ENCODE data around the gene CBFA2T2. TPM values are rescaled to one million over a fixed set of nuclear protein-coding genes. Genes with fewer than 3 reads are reported as not detected.

Gene CBFA2T2
- total and polyA plus RNA-seq, 2 of the 4 experiments (the other 2 are of a cell fraction) = 3.8 to 6.2 TPM

GRCh38 chr20:33602826-33603590 is 113.1 kb downstream of the CBFA2T2 start:
- H4K5ac ChIP-seq (ENCODE audit: low read depth, low read length) = no peak overlapping the region
- intact Hi-C loops (cut with micrococcal nuclease) = no loop called here
- no peak overlapping the region for H2AFZ ChIP-seq (replicated peaks; ENCODE audit: low read length, poor library complexity)
- no peak overlapping the region for H2AK5ac ChIP-seq (ENCODE audit: low read depth, low read length)
- DNase-seq = peak; percentile 50
- H3K14ac ChIP-seq (replicated peaks; ENCODE audit: low read depth, low read length) = no peak overlapping the region
- no peak overlapping the region for H4K8ac ChIP-seq (ENCODE audit: low read depth in 2 of 2, low read length in 2 of 2)
- ATAC-seq (ENCODE audit: low read depth) = no peak
- H3K79me1 ChIP-seq (ENCODE audit: low read depth in 1 of 2, low read length in 2 of 2) = peaks cover 3 to 5% of the 10 kb centered on the region in 2 experiments; a peak in 2 of 4 replicates
- no peak overlapping the region for H3K56ac ChIP-seq (ENCODE audit: extremely low read depth, insufficient read depth, low read length)
- dilution Hi-C loops (cut with HindIII; ENCODE audit: low sequenced_read_pairs, unreplicated experiment) = no loop called here
- POLR2A ChIA-PET (ENCODE audit: unreplicated experiment) = interaction anchor here (0.6 kb wide), 1 partner anchor 11 kb away, joined by 9 read pairs; no protein-coding TSS in a partner anchor
- H4K91ac ChIP-seq (ENCODE audit: insufficient read depth, low read depth, low read length) = no peak overlapping the region
- H3K36me3 ChIP-seq (ENCODE audit: control insufficient read depth, insufficient read depth, low read length) = peaks cover 8% of the 10 kb centered on the region
- no peak overlapping the region for H3K4me2 ChIP-seq (ENCODE audit: low read depth, low read length)
- H2BK5ac ChIP-seq (ENCODE audit: low read depth, low read length, poor library complexity, severe bottlenecking) = no peak overlapping the region
- peaks cover 3% of the 10 kb centered on the region; the same call in 1 of the 2 replicates for H3K9me1 ChIP-seq (ENCODE audit: insufficient read depth, low read length)
- BruUV-seq (replicated peaks) = no TSS peak
- no peak overlapping the region for H2BK20ac ChIP-seq (ENCODE audit: low read depth, low read length)
- H3K18ac ChIP-seq (ENCODE audit: low read depth, low read length) = no peak overlapping the region
- no peaks in the 10 kb centered on the region for H3K27me3 ChIP-seq (ENCODE audit: control insufficient read depth, insufficient read depth, low read length)
- no peak overlapping the region for H3K27ac ChIP-seq (ENCODE audit: insufficient read depth, low read length)
- no peak overlapping the region for H3K4ac ChIP-seq (ENCODE audit: low read depth, low read length)
- H2BK15ac ChIP-seq (ENCODE audit: low read depth, low read length) = no peak overlapping the region
- H3K23ac ChIP-seq (ENCODE audit: low read depth, low read length) = no peak overlapping the region
- in situ Hi-C loops (cut with MboI; ENCODE audit: low sequenced_read_pairs) = no loop called here
- H3K4me1 ChIP-seq (ENCODE audit: control insufficient read depth, insufficient read depth, low read length) = peaks cover 1% of the 10 kb centered on the region; the same call in 1 of the 2 replicates
- TF ChIP-seq CEBPB (IDR thresholded peaks at IDR 0.05; ENCODE audit: low read depth, low read length) (peak; percentile 26; the same call in 1 of the 2 replicates), POLR2A (IDR thresholded peaks at IDR 0.05; ENCODE audit: low read depth, low read length) (no peak)
- no peak overlapping the region for H3K4me3 ChIP-seq (ENCODE audit: insufficient read depth, low read depth, low read length)
- CTCF ChIA-PET = no interaction called here
- H4K20me1 ChIP-seq (ENCODE audit: insufficient read depth, low read length) = 0 out of 2 replicates have a peak, but pooled peaks cover 3% of the 10 kb centered on the region
- H3K9me3 ChIP-seq (ENCODE audit: control insufficient read depth, insufficient read depth, low read length) = no peaks in the 10 kb centered on the region
- H2BK120ac ChIP-seq (ENCODE audit: low read depth, low read length) = no peak overlapping the region
- no peak overlapping the region for H2AK9ac ChIP-seq (replicated peaks; ENCODE audit: low read depth, low read length, poor library complexity)
- no peak overlapping the region for H3K9ac ChIP-seq (ENCODE audit: low read depth, low read length)
- 80% methylated on average over 1 of the region's 5 CpGs; no CpG with 5 or more reads in 1 of the 2 experiments for WGBS, 2 experiments (ENCODE audit: extremely low coverage in 2 of 2, insufficient read length in 1 of 2)

Data from IMR-90 (cell line).